Endothelial cell of umbilical vein (primary cell): ENCODE data around the gene PGS1.

Experiments used
- EZH2 ChIP-seq: IDR thresholded peaks from 2 replicates; pipeline ENCODE4 v1.6.1; 2012; ENCODE audit warnings: borderline replicate concordance, low read depth, mild to moderate bottlenecking, moderate library complexity, low read length, inconsistent platforms; ENCODE audit not compliant: severe bottlenecking
- POLR2A ChIP-seq: IDR thresholded peaks from 2 replicates; pipeline ENCODE4 v1.6.1; 2012; ENCODE audit warnings: low read depth, mild to moderate bottlenecking, control low read depth, low read length

GRCh38 chr17:78383725-78384471, 5.4 kb downstream of the PGS1 start:
- no peak for TF ChIP-seq EZH2
- peak; percentile 46 for TF ChIP-seq POLR2A
